Effector memory CD4-positive, alpha-beta T cell (primary cell): ENCODE measurements around the gene STK32B.

Experiments
- DNase-seq, 3 donors: peaks; one replicate each; pipeline ENCODE4 v3.0.0-alpha.2; 2020
- H3K27ac ChIP-seq: 2 replicates; pipeline ENCODE4 v1.7.0; 2013; ENCODE audit warnings: mild to moderate bottlenecking, low read length, moderate library complexity; ENCODE audit not compliant: insufficient read depth, poor library complexity, severe bottlenecking
- H3K27me3 ChIP-seq: replicated peaks from 2 replicates; pipeline ENCODE4 v1.7.0; 2013; ENCODE audit warnings: mild to moderate bottlenecking, low read length; ENCODE audit not compliant: insufficient read depth, control insufficient read depth, poor library complexity, severe bottlenecking
- H3K36me3 ChIP-seq: 2 replicates; pipeline ENCODE4 v1.7.0; 2013; ENCODE audit warnings: mild to moderate bottlenecking, low read length, moderate library complexity; ENCODE audit not compliant: control insufficient read depth, insufficient read depth
- H3K4me1 ChIP-seq: 2 replicates; pipeline ENCODE4 v1.7.0; 2013; ENCODE audit warnings: low read length, mild to moderate bottlenecking; ENCODE audit not compliant: control insufficient read depth, insufficient read depth, poor library complexity, severe bottlenecking
- H3K4me3 ChIP-seq: 2 replicates; pipeline ENCODE4 v1.7.0; 2013; ENCODE audit warnings: low read length, low read depth, mild to moderate bottlenecking; ENCODE audit not compliant: insufficient read depth, poor library complexity, severe bottlenecking
- H3K9me3 ChIP-seq: 2 replicates; pipeline ENCODE4 v1.7.0; 2013; ENCODE audit warnings: mild to moderate bottlenecking, low read length, moderate library complexity; ENCODE audit not compliant: control insufficient read depth

The STK32B gene

DNA sequence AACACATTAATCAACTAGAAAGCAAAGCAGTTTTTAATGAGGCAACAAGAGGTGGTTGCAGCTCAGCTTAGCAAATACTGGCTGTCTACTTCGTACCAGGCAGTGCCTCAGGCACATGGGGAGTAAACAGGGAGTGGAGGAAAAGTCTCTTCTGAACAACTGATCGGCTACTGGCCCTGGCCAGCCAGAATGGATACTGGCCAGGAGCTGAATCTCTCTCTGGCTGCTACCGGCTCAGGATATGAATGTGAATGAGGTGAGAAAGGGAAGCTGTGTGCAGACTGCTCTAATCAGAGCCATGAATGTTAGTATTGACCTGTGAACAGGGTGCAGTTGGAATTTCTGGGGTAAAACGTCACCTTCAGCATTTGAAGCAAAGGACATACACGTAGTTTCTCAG, 77.3 kb downstream of the STK32B start:
- no peaks in the 10 kb centered on the region for H3K36me3 ChIP-seq
- no peak overlapping the region for H3K27ac ChIP-seq
- DNase-seq, result no peak

DNA sequence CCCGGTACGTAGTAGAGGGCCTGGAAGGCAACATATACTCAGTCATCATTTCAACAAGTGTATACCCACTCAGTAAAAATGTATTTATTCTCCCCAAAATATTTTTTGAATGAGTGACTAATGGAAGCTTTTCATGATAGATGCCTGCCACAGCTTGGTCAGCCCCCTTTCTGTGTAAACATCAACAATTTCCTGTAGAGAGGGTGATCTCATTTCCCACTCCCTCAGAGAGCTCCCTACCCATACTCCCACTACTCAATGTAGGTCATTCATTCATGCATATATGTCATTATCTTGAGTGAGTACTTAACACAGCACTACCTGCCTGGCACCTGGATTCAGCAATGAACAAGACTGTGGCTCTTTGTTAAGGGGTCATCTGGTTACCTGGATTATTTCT, 81.9 kb downstream of the STK32B start:
- H3K36me3 ChIP-seq, result no peaks in the 10 kb centered on the region
- no peak for DNase-seq
- H3K4me1 ChIP-seq, result no peaks in the 10 kb centered on the region
- no peaks in the 10 kb centered on the region for H3K27me3 ChIP-seq
- H3K4me3 ChIP-seq, result no peak overlapping the region
- H3K27ac ChIP-seq, result no peak overlapping the region
- H3K9me3 ChIP-seq, result no peaks in the 10 kb centered on the region

More for the DNA sequence above, 77.3 kb downstream of the STK32B start:
- no peaks in the 10 kb centered on the region for H3K9me3 ChIP-seq
- no peak overlapping the region for H3K4me3 ChIP-seq
- H3K4me1 ChIP-seq, result no peaks in the 10 kb centered on the region
- H3K27me3 ChIP-seq, result no peaks in the 10 kb centered on the region

DNA sequence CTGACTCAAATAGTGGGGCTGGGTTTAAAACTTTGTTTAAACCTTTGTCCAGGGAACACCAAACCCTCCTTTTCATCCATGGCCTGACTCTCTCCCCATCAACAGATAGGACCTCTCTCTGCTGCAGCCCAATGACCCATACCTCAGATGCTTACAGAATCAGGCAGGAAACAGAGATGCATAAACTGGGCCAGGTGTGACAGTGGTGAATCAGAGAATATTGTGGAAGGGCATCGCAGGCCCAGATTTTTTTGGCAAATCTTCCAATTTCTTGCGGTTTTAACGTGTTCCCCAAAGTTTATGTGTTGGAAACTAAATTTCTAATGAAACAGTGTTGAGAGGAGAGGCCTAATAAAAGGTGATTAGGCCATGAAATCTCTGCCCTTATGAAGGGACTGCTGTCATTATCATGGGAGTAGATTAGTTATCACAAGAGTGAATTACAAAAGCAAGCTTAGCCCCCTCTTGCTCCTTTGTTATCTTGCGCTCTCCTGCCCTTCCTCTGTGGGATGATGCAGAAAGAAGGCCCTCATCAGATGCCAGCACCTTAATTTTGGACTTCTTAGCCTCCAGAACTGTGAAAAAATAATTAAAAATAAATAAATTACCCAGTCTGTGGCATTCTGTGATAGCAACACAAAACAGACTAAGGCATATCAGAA, 82.8 kb downstream of the STK32B start:
- H3K9me3 ChIP-seq, result no peaks in the 10 kb centered on the region
- DNase-seq, result no peak
- H3K4me3 ChIP-seq, result no peak overlapping the region
- no peaks in the 10 kb centered on the region for H3K36me3 ChIP-seq
- no peaks in the 10 kb centered on the region for H3K27me3 ChIP-seq
- H3K27ac ChIP-seq, result no peak overlapping the region
- H3K4me1 ChIP-seq, result no peaks in the 10 kb centered on the region

DNA sequence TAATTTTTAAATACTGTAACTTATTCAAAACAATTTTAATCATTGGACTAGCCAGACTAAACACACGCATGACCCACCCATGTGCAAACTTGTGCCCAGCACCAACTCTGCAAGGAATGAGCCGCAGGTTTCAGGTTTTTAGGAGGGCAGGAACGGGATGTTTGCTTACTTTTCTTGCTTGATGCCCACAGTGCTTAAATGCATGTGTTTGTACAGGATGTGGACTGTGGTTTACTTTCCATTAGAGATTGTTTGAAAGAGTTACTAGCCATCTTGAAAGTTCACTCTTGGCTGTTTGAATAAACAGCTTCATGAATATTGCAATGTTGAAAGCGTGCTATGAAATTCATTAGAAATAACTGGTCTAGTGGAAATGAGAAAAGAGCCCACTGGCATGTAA, 83.3 kb downstream of the STK32B start:
- Histone ChIP-seq H3K36me3 (no peaks in the 10 kb centered on the region), H3K27me3 (no peaks in the 10 kb centered on the region), H3K9me3 (no peaks in the 10 kb centered on the region), H3K4me3 (no peak overlapping the region), H3K4me1 (no peaks in the 10 kb centered on the region), H3K27ac (no peak overlapping the region)
- DNase-seq, result no peak

GRCh38 chr4:5137226-5137625, 85.9 kb downstream of the STK32B start:
- Histone ChIP-seq H3K9me3 (no peaks in the 10 kb centered on the region), H3K4me1 (no peaks in the 10 kb centered on the region), H3K27ac (no peak overlapping the region), H3K36me3 (no peaks in the 10 kb centered on the region), H3K27me3 (no peaks in the 10 kb centered on the region), H3K4me3 (no peak overlapping the region)
- no peak for DNase-seq

DNA sequence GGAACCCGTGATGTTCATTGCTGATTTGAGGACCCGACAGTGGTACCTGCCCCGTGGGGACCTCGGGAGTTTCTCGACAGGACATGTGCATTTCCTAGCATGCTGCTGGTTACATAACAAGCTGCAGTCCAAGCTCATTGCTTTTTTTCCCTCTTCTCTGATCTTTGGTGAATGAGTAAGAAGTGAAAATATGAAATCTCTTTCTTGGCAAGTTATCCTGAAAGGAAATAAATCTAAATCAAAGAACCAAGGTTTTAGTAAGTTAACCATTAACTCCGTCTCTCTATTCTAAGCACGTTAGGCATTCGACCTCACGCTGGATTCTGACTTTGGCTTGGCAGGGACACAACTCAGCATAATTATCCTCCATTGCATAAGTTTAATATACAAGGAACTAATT, 86.6 kb downstream of the STK32B start:
- no peaks in the 10 kb centered on the region for H3K4me1 ChIP-seq
- no peaks in the 10 kb centered on the region for H3K36me3 ChIP-seq
- DNase-seq, result no peak
- H3K27ac ChIP-seq, result no peak overlapping the region
- no peaks in the 10 kb centered on the region for H3K9me3 ChIP-seq
- H3K27me3 ChIP-seq, result no peaks in the 10 kb centered on the region
- no peak overlapping the region for H3K4me3 ChIP-seq

DNA sequence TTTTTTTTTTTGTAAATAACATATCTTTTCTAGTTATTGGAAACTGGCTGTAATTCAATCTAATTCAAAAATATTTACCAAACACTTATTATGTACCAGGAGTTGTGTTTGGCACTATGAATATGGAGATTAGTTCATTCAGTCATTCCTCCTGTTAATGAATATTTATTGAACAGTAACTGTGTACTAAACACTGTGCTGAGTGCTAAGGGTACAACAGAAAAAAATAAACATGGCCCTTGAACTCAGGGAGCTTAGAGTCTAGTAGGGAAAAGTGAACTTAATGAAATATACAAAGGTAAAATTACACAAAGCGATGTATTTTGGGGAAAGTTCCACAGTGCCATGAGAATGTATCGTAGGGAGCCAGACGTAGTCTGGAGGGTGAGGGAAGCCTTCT, 87.1 kb downstream of the STK32B start:
- no peak overlapping the region for H3K4me3 ChIP-seq
- H3K9me3 ChIP-seq, result no peaks in the 10 kb centered on the region
- H3K36me3 ChIP-seq, result no peaks in the 10 kb centered on the region
- DNase-seq, result no peak
- no peaks in the 10 kb centered on the region for H3K27me3 ChIP-seq
- H3K27ac ChIP-seq, result no peak overlapping the region
- H3K4me1 ChIP-seq, result no peaks in the 10 kb centered on the region

DNA sequence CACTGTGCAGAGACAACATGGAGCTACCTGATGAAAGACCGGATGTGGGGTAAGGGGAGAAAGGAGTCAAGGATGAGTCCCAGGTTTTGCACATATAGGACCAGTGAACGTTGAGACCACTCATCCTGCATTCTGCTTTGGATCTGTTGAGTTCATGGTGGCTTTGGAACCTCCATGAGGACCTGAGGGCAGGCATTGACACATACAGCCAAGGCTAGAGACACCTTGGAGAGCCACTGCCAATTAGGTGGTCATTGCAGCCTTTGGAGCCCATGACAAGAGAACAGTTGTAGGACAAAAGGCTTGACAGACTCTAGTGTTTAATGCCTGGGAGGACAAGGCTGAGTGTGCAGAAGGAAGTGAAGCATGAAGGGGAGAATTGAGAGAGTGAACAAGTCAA, 87.9 kb downstream of the STK32B start:
- no peaks in the 10 kb centered on the region for H3K9me3 ChIP-seq
- no peaks in the 10 kb centered on the region for H3K27me3 ChIP-seq
- no peak overlapping the region for H3K4me3 ChIP-seq
- no peak overlapping the region for H3K27ac ChIP-seq
- no peak for DNase-seq
- no peaks in the 10 kb centered on the region for H3K4me1 ChIP-seq
- H3K36me3 ChIP-seq, result no peaks in the 10 kb centered on the region

- Histone ChIP-seq H3K27ac (no peak overlapping the region), H3K4me3 (no peak overlapping the region), H3K9me3 (no peaks in the 10 kb centered on the region), H3K27me3 (no peaks in the 10 kb centered on the region), H3K4me1 (no peaks in the 10 kb centered on the region), H3K36me3 (no peaks in the 10 kb centered on the region)
- DNase-seq, result no peak
Observed at GRCh38 chr4:5141802-5142201, 90.5 kb downstream of the STK32B start.

- no peaks in the 10 kb centered on the region for H3K36me3 ChIP-seq
- no peak for DNase-seq
- H3K27ac ChIP-seq, result no peak overlapping the region
- no peaks in the 10 kb centered on the region for H3K27me3 ChIP-seq
- H3K4me1 ChIP-seq, result no peaks in the 10 kb centered on the region
- H3K9me3 ChIP-seq, result no peaks in the 10 kb centered on the region
- H3K4me3 ChIP-seq, result no peak overlapping the region
Observed at GRCh38 chr4:5142726-5143125, 91.4 kb downstream of the STK32B start.
